Lower lobe of right lung (tissue), 2 donors: ENCODE measurements around the gene PDHA2. TPM values are rescaled to one million over a fixed set of nuclear protein-coding genes. Genes with fewer than 3 reads are reported as not detected.

ENCODE experiments used
- ATAC-seq, 2 donors: fragments of 200-7000 bp; cut with Tn5 transposase; one replicate each; pipeline ENCODE4 v1.9.1; 2020 to 2022; ENCODE audit warnings: mild to moderate bottlenecking in 2 of 2, moderate library complexity in 2 of 2
- DNase-seq: peaks from one replicate; pipeline ENCODE4 v3.0.0-alpha.2; 2020
- H3K27ac ChIP-seq: fragments of 200-600 bp; one replicate; pipeline ENCODE4 v1.8.0; 2022
- H3K27me3 ChIP-seq: fragments of 200-600 bp; one replicate; pipeline ENCODE4 v1.8.0; 2022; ENCODE audit warnings: low read depth
- H3K36me3 ChIP-seq: fragments of 200-600 bp; one replicate; pipeline ENCODE4 v1.8.0; 2022; ENCODE audit warnings: mild to moderate bottlenecking
- H3K4me1 ChIP-seq: fragments of 200-600 bp; one replicate; pipeline ENCODE4 v1.8.0; 2022
- H3K4me3 ChIP-seq: fragments of 200-600 bp; one replicate; pipeline ENCODE4 v1.8.0; 2022; ENCODE audit warnings: mild to moderate bottlenecking
- H3K9me3 ChIP-seq: fragments of 200-600 bp; one replicate; pipeline ENCODE4 v1.8.0; 2022
- CTCF ChIP-seq: fragments of 200-600 bp; IDR thresholded peaks from one replicate; pipeline ENCODE4 v1.8.0; 2022; ENCODE audit warnings: antibody characterized with exemption, mild to moderate bottlenecking
- intact Hi-C: fragments of 100-400 bp; cut with DNase I; formaldehyde crosslinking; loops from one replicate; pipeline ENCODE4 v1.11.0; 2022
- long read RNA-seq: library from polyadenylated mRNA; unstranded; transcript quantifications from one replicate; pipeline ENCODE4 v2.0.0, GENCODE V29; 2021
- total RNA-seq: library from RNA; stranded (reverse); fragmentation: NEBNext Ultra II Directional; extraction: Animal tissue kit (Norgen Biotek cat#: 25700); gene quantifications from one replicate; pipeline ENCODE4 v1.2.1, GENCODE V29; 2021
- donor health status: DM: no; HTN: yes; CAD: no; lungs with severe emphysema.

The PDHA2 gene
- total RNA-seq: not detected
- long read RNA-seq: 0 reads

- H3K4me1 ChIP-seq: no peaks in the 10 kb centered on the region
- no peaks in the 10 kb centered on the region for H3K27me3 ChIP-seq
- H3K36me3 ChIP-seq: no peaks in the 10 kb centered on the region
- intact Hi-C loops: no loop called here
- no peak within 1 kb of the TSS for H3K27ac ChIP-seq
- ATAC-seq (no peak), DNase-seq (peak; percentile 32)
- no peak within 1 kb of the TSS for H3K4me3 ChIP-seq
- no peaks in the 10 kb centered on the region for H3K9me3 ChIP-seq
- no peak for TF ChIP-seq CTCF
These were observed at the start of gene PDHA2 for GRCh38 chr4:95839891-95840290. PDHA2 (plus strand) TSS chr4:95840093; CDS start chr4:95840151, 58 bp downstream.

GRCh38 chr4:95798003-95798402 lies 41.9 kb upstream of the PDHA2 start:
- no peak for ATAC-seq
- intact Hi-C loops: no loop called here

GRCh38 chr4:95798727-95799126 lies 41.2 kb upstream of the PDHA2 start:
- Histone ChIP-seq H3K9me3 (no peaks in the 10 kb centered on the region), H3K27ac (no peak overlapping the region), H3K36me3 (no peaks in the 10 kb centered on the region), H3K4me1 (no peaks in the 10 kb centered on the region), H3K27me3 (no peaks in the 10 kb centered on the region), H3K4me3 (no peak overlapping the region)
- TF ChIP-seq CTCF: no peak
- ATAC-seq (no peak), DNase-seq (no peak)
- intact Hi-C loops: no loop called here

More at GRCh38 chr4:95798003-95798402, 41.9 kb upstream of the PDHA2 start:
- H3K27ac ChIP-seq: no peak overlapping the region
- no peak for TF ChIP-seq CTCF
- no peaks in the 10 kb centered on the region for H3K4me1 ChIP-seq
- no peaks in the 10 kb centered on the region for H3K36me3 ChIP-seq
- H3K9me3 ChIP-seq: no peaks in the 10 kb centered on the region
- no peak overlapping the region for H3K4me3 ChIP-seq
- no peaks in the 10 kb centered on the region for H3K27me3 ChIP-seq
- no peak for DNase-seq

- TF ChIP-seq CTCF: no peak
- Histone ChIP-seq H3K4me1 (no peaks in the 10 kb centered on the region), H3K4me3 (no peak overlapping the region), H3K9me3 (no peaks in the 10 kb centered on the region), H3K27ac (no peak overlapping the region), H3K27me3 (no peaks in the 10 kb centered on the region), H3K36me3 (no peaks in the 10 kb centered on the region)
- intact Hi-C loops: no loop called here
- ATAC-seq (no peak), DNase-seq (no peak)
These were observed 18.0 kb upstream of the PDHA2 start for GRCh38 chr4:95821867-95822266.

- ATAC-seq: no peak
- Histone ChIP-seq H3K9me3 (no peaks in the 10 kb centered on the region), H3K4me1 (no peaks in the 10 kb centered on the region), H3K4me3 (no peak overlapping the region), H3K27ac (no peak overlapping the region), H3K27me3 (no peaks in the 10 kb centered on the region), H3K36me3 (no peaks in the 10 kb centered on the region)
- intact Hi-C loops: no loop called here
- no peak for DNase-seq
- no peak for TF ChIP-seq CTCF
These were observed 14.3 kb upstream of the PDHA2 start for GRCh38 chr4:95825546-95825945.

GRCh38 chr4:95830651-95831050 lies 9.2 kb upstream of the PDHA2 start:
- intact Hi-C loops: no loop called here
- Histone ChIP-seq H3K4me3 (no peak overlapping the region), H3K9me3 (no peaks in the 10 kb centered on the region), H3K27ac (no peak overlapping the region), H3K27me3 (no peaks in the 10 kb centered on the region), H3K4me1 (no peaks in the 10 kb centered on the region), H3K36me3 (no peaks in the 10 kb centered on the region)
- DNase-seq (no peak), ATAC-seq (no peak)
- TF ChIP-seq CTCF: no peak
